ENCODE measurements around the gene KIAA0586. TPM values are rescaled to one million over a fixed set of nuclear protein-coding genes. Genes with fewer than 3 reads are reported as not detected.
A peak's percentile ranks its signal among the peaks of the same experiment; 100 is the strongest.

The KIAA0586 gene
- total and polyA plus RNA-seq, 2 of the 4 experiments (the other 2 are of a cell fraction) = 9.4 to 36.7 TPM

- ChIA-PET POLR2A (ENCODE audit: unreplicated experiment) (interaction anchor here (0.6 kb wide), 1 partner anchor 9 kb away, joined by 9 read pairs; no protein-coding TSS in a partner anchor), CTCF (no interaction called here)
- TF ChIP-seq MXI1 (IDR thresholded peaks at IDR 0.05; ENCODE audit: borderline replicate concordance, low read depth, low read length) (no peak), CTCF (conservative IDR thresholded peaks at IDR 0.05; ENCODE audit: low read depth, low read length) (no peak), NFE2L2 (IDR thresholded peaks at IDR 0.05; ENCODE audit: low read depth, low read length) (no peak), ELK1 (IDR thresholded peaks at IDR 0.05; ENCODE audit: borderline replicate concordance, low read depth, low read length) (no peak), USF2 (IDR thresholded peaks at IDR 0.05; ENCODE audit: low read depth, low read length) (no peak), BHLHE40 (IDR thresholded peaks at IDR 0.05; ENCODE audit: low read depth, low read length) (no peak), POLR2A (IDR thresholded peaks at IDR 0.05; ENCODE audit: low read depth, low read length) (no peak), MAFK (IDR thresholded peaks at IDR 0.05; ENCODE audit: low read depth, low read length) (no peak), RCOR1 (IDR thresholded peaks at IDR 0.05; ENCODE audit: insufficient replicate concordance, low read length) (no peak), RAD21 (IDR thresholded peaks at IDR 0.05; ENCODE audit: low read length) (no peak), FOS (IDR thresholded peaks at IDR 0.05; ENCODE audit: low read depth, low read length) (no peak), MAZ (IDR thresholded peaks at IDR 0.05; ENCODE audit: borderline replicate concordance, low read depth, low read length) (no peak), RFX5 (IDR thresholded peaks at IDR 0.05; ENCODE audit: low read depth, low read length) (no peak), CHD1 (IDR thresholded peaks at IDR 0.05; ENCODE audit: low read depth, low read length) (no peak), SMC3 (IDR thresholded peaks at IDR 0.05; ENCODE audit: low read depth, low read length) (no peak), CEBPB (IDR thresholded peaks at IDR 0.05; ENCODE audit: low read depth, low read length) (no peak)
- Histone ChIP-seq H3K9me3 (ENCODE audit: control insufficient read depth, insufficient read depth, low read length) (no peaks in the 10 kb centered on the region), H3K4ac (ENCODE audit: low read depth, low read length) (no peak overlapping the region), H3K14ac (replicated peaks; ENCODE audit: low read depth, low read length) (no peak overlapping the region), H4K91ac (ENCODE audit: insufficient read depth, low read depth, low read length) (no peak overlapping the region), H2AK9ac (replicated peaks; ENCODE audit: low read depth, low read length, poor library complexity) (no peak overlapping the region), H4K5ac (ENCODE audit: low read depth, low read length) (no peak overlapping the region), H3K4me2 (ENCODE audit: low read depth, low read length) (0 out of 2 replicates have a peak overlapping the region, but pooled peaks have one; percentile 10), H3K18ac (ENCODE audit: low read depth, low read length) (no peak overlapping the region), H3K4me1 (ENCODE audit: control insufficient read depth, insufficient read depth, low read length) (peaks cover 2% of the 10 kb centered on the region; the same call in 1 of the 2 replicates), H2BK15ac (ENCODE audit: low read depth, low read length) (no peak overlapping the region), H2BK5ac (ENCODE audit: low read depth, low read length, poor library complexity, severe bottlenecking) (peak overlapping the region; percentile 39), H2BK20ac (ENCODE audit: low read depth, low read length) (no peak overlapping the region), H3K4me3 (ENCODE audit: insufficient read depth, low read depth, low read length) (no peak overlapping the region), H3K79me1 (ENCODE audit: low read depth in 1 of 2, low read length in 2 of 2) (no peaks in the 10 kb centered on the region), H3K23ac (ENCODE audit: low read depth, low read length) (no peak overlapping the region), H4K20me1 (ENCODE audit: insufficient read depth, low read length) (no peaks in the 10 kb centered on the region), H3K9me1 (ENCODE audit: insufficient read depth, low read length) (peaks cover 3% of the 10 kb centered on the region; the same call in 1 of the 2 replicates), H3K56ac (ENCODE audit: extremely low read depth, insufficient read depth, low read length) (no peak overlapping the region), H3K36me3 (ENCODE audit: control insufficient read depth, insufficient read depth, low read length) (0 out of 2 replicates have a peak, but pooled peaks cover 2% of the 10 kb centered on the region), H4K8ac (ENCODE audit: low read depth in 2 of 2, low read length in 2 of 2) (no peak overlapping the region; a peak in 1 of 4 replicates), H3K27ac (ENCODE audit: insufficient read depth, low read length) (peak overlapping the region; percentile 40; the same call in 1 of the 2 replicates), H2AK5ac (ENCODE audit: low read depth, low read length) (no peak overlapping the region), H3K9ac (ENCODE audit: low read depth, low read length) (no peak overlapping the region), H3K27me3 (ENCODE audit: control insufficient read depth, insufficient read depth, low read length) (no peaks in the 10 kb centered on the region), H2BK120ac (ENCODE audit: low read depth, low read length) (no peak overlapping the region), H2AFZ (replicated peaks; ENCODE audit: low read length, poor library complexity) (no peak overlapping the region)
- dilution Hi-C loops (cut with HindIII; ENCODE audit: low sequenced_read_pairs, unreplicated experiment) (no loop called here), intact Hi-C loops (cut with micrococcal nuclease) (no loop called here), in situ Hi-C loops (cut with MboI; ENCODE audit: low sequenced_read_pairs) (loop anchor here (25.0 kb wide), 1 partner anchor 974 kb away; the partner anchor contains the start of gene GPR135)
- ATAC-seq (ENCODE audit: low read depth) (peak; percentile 65; the same call in 1 of the 2 replicates), DNase-seq (peak; percentile 50)
- no TSS peak for BruUV-seq (replicated peaks)
- WGBS, 2 experiments (ENCODE audit: extremely low coverage in 2 of 2, insufficient read length in 1 of 2) = no CpG with 5 or more reads among the region's 1 CpG
These were observed 61.0 kb downstream of the KIAA0586 start for GRCh38 chr14:58488550-58488949.

All from IMR-90 (cell line).